Sigmoid colon (tissue), 4 donors: Measurements from ENCODE around the gene IQGAP2.

Experiments used
- CTCF ChIP-seq, 4 experiments: fragments of 450-650 bp in 3 of 4; fragments of 200-600 bp in 1 of 4; IDR thresholded peaks; one replicate each; pipeline ENCODE4 v1.5.1; 2016 to 2019; ENCODE audit warnings: antibody characterized with exemption in 4 of 4, mild to moderate bottlenecking in 3 of 4, moderate library complexity in 2 of 4
- EP300 ChIP-seq, 4 donors: sonication (generic); formaldehyde crosslinking; IDR thresholded peaks; one replicate each; pipeline ENCODE4 v1.6.1; 2017; ENCODE audit warnings: antibody characterized with exemption in 4 of 4
- POLR2A ChIP-seq, 2 donors: fragments of 450-650 bp; IDR thresholded peaks; one replicate each; pipeline ENCODE4 v1.6.1; 2016; ENCODE audit warnings: antibody characterized with exemption in 2 of 2, mild to moderate bottlenecking in 2 of 2, moderate library complexity in 2 of 2
- POLR2AphosphoS5 ChIP-seq, 4 donors: sonication (generic); formaldehyde crosslinking; IDR thresholded peaks; one replicate each; pipeline ENCODE4 v1.6.1; 2017; ENCODE audit warnings: antibody characterized with exemption in 4 of 4

- TF ChIP-seq CTCF (IDR thresholded peaks at IDR 0.05) (no peak), POLR2AphosphoS5 (IDR thresholded peaks at IDR 0.05) (no peak), EP300 (IDR thresholded peaks at IDR 0.05) (no peak), POLR2A (IDR thresholded peaks at IDR 0.05) (no peak)
Observed at GRCh38 chr5:76545184-76545583, 142.1 kb downstream of the IQGAP2 start.
